ENCODE measurements around the gene PODN. TPM values are rescaled to one million over a fixed set of nuclear protein-coding genes. Genes with fewer than 3 reads are reported as not detected.

PODN gene
- total RNA-seq, 2 donors from 2014 or later, result 44.1 to 47.2 TPM

- H3K27ac ChIP-seq, result no peak overlapping the region
- TF ChIP-seq, protein P1, sequence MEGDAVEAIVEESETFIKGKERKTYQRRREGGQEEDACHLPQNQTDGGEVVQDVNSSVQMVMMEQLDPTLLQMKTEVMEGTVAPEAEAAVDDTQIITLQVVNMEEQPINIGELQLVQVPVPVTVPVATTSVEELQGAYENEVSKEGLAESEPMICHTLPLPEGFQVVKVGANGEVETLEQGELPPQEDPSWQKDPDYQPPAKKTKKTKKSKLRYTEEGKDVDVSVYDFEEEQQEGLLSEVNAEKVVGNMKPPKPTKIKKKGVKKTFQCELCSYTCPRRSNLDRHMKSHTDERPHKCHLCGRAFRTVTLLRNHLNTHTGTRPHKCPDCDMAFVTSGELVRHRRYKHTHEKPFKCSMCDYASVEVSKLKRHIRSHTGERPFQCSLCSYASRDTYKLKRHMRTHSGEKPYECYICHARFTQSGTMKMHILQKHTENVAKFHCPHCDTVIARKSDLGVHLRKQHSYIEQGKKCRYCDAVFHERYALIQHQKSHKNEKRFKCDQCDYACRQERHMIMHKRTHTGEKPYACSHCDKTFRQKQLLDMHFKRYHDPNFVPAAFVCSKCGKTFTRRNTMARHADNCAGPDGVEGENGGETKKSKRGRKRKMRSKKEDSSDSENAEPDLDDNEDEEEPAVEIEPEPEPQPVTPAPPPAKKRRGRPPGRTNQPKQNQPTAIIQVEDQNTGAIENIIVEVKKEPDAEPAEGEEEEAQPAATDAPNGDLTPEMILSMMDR (IDR thresholded peaks at IDR 0.05), result no peak
- no peak for DNase-seq (ENCODE audit: low spot score)
- H3K9me3 ChIP-seq, result no peaks in the 10 kb centered on the region
- H3K4me1 ChIP-seq, result peaks cover 0 to 25% of the 10 kb centered on the region in 2 donors
- no peaks in the 10 kb centered on the region for H3K36me3 ChIP-seq
- H3K27me3 ChIP-seq, result no peaks in the 10 kb centered on the region
- no peak overlapping the region for H3K4me3 ChIP-seq
These were observed 46.9 kb downstream of the PODN start for GRCh38 chr1:53108646-53109580.

DNA sequence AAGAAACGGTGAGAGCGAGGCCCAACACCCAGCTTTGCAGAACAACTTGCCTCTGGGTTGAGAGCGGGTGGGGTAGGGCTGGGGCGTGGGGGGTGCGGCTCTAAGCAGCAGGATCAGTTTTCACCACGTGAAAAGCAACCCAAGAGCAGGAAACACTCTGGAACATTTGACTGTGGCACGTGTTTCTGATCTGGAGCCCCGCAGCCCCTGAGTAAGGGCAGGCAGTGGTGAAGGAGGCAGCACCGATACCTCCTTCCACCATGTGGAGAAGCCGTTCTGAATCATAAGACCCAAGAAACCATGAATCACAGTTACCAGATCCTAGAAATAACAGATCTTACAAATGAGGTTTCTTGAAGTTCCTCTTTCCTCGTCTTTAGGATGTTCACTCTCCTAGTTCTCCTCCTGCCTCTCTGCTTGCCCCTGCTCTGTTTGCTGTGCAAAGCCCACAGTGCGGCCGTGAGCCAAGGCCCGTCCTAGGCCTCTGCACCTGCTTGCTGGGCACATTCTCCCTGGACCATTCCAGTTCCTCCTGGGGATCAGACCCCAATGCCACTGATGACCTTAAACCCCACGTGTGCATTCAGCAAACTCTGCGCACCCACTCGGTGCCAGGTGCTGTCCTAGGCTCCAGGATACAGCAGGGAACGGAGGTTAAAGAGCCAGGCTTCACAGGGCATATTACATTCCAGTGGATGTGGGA, 48.5 kb downstream of the PODN start:
- peaks cover 0 to 25% of the 10 kb centered on the region in 2 donors for H3K4me1 ChIP-seq
- no peaks in the 10 kb centered on the region for H3K27me3 ChIP-seq
- TF ChIP-seq, protein P1 (IDR thresholded peaks at IDR 0.05), result no peak
- no peak overlapping the region for H3K27ac ChIP-seq
- no peaks in the 10 kb centered on the region for H3K36me3 ChIP-seq
- no peak overlapping the region for H3K4me3 ChIP-seq
- H3K9me3 ChIP-seq, result no peaks in the 10 kb centered on the region
- no peak for DNase-seq (ENCODE audit: low spot score)

GRCh38 chr1:53111073-53111556, 49.1 kb downstream of the PODN start:
- H3K4me1 ChIP-seq, result peaks cover 0 to 30% of the 10 kb centered on the region in 2 donors
- TF ChIP-seq, protein P1 (IDR thresholded peaks at IDR 0.05), result no peak
- H3K36me3 ChIP-seq, result no peaks in the 10 kb centered on the region
- no peaks in the 10 kb centered on the region for H3K9me3 ChIP-seq
- no peak for DNase-seq (ENCODE audit: low spot score)
- no peak overlapping the region for H3K4me3 ChIP-seq
- H3K27ac ChIP-seq, result no peak overlapping the region
- H3K27me3 ChIP-seq, result no peaks in the 10 kb centered on the region

GRCh38 chr1:53111693-53112092, 49.7 kb downstream of the PODN start:
- Histone ChIP-seq H3K27ac (no peak overlapping the region), H3K4me3 (no peak overlapping the region), H3K4me1 (peaks cover 0 to 35% of the 10 kb centered on the region in 2 donors), H3K27me3 (no peaks in the 10 kb centered on the region), H3K9me3 (no peaks in the 10 kb centered on the region), H3K36me3 (no peaks in the 10 kb centered on the region)
- no peak for DNase-seq (ENCODE audit: low spot score)
- TF ChIP-seq, protein P1 (IDR thresholded peaks at IDR 0.05), result no peak

- Histone ChIP-seq H3K4me1 (peaks cover 0 to 35% of the 10 kb centered on the region in 2 donors), H3K9me3 (no peaks in the 10 kb centered on the region), H3K27ac (no peak overlapping the region), H3K27me3 (no peaks in the 10 kb centered on the region), H3K36me3 (no peaks in the 10 kb centered on the region), H3K4me3 (no peak overlapping the region)
- no peak for DNase-seq (ENCODE audit: low spot score)
- TF ChIP-seq, protein P1 (IDR thresholded peaks at IDR 0.05), result no peak
These were observed 50.3 kb downstream of the PODN start for GRCh38 chr1:53112271-53112774.
